IMR-90 (cell line): ENCODE data around the gene THEM5. TPM values are rescaled to one million over a fixed set of nuclear protein-coding genes. Genes with fewer than 3 reads are reported as not detected.

Source experiments
- ATAC-seq: fragments of 200-7000 bp; cut with Tn5 transposase; 2 replicates; pipeline ENCODE4 v1.9.1; 2020; ENCODE audit warnings: low read depth, mild to moderate bottlenecking, moderate library complexity
- BruUV-seq: library from RNA; stranded (reverse); fragments of 400-500 nt; replicated peaks from 2 replicates; lab custom pipeline; 2021; lab: Mats Ljungman, UMichigan
- CTCF ChIA-PET: fragments of 300-600 bp; formaldehyde crosslinking; extraction: SDS; loops from one replicate; lab custom pipeline; 2021; ENCODE audit warnings: antibody characterized with exemption; lab: Yijun Ruan, JAX
- POLR2A ChIA-PET: fragments of 300-600 bp; sonication (Branson Sonifier 250); formaldehyde crosslinking; loops from one replicate; lab custom pipeline; 2022; ENCODE audit warnings: antibody characterized with exemption; ENCODE audit not compliant: unreplicated experiment; lab: Charles Lee
- DNase-seq: peaks from one replicate; pipeline ENCODE4 v3.0.0; 2013
- H2AFZ ChIP-seq: replicated peaks from 2 replicates; pipeline ENCODE3; 2013; ENCODE audit warnings: low read length, mild to moderate bottlenecking; ENCODE audit not compliant: poor library complexity
- H2AK5ac ChIP-seq: 2 replicates; pipeline ENCODE4 v1.6.1; 2013; ENCODE audit warnings: low read depth, low read length, inconsistent platforms
- H2AK9ac ChIP-seq: replicated peaks from 2 replicates; pipeline ENCODE3; 2013; ENCODE audit warnings: mild to moderate bottlenecking, low read depth, low read length, moderate library complexity; ENCODE audit not compliant: poor library complexity
- H2BK120ac ChIP-seq: 2 replicates; pipeline ENCODE4 v1.6.1; 2013; ENCODE audit warnings: low read depth, low read length, inconsistent platforms
- H2BK15ac ChIP-seq: 3 replicates; pipeline ENCODE4 v1.6.1; 2013; ENCODE audit warnings: low read depth, low read length, inconsistent platforms
- H2BK20ac ChIP-seq: 2 replicates; pipeline ENCODE4 v1.6.1; 2013; ENCODE audit warnings: low read depth, mild to moderate bottlenecking, inconsistent platforms, low read length, moderate library complexity
- H2BK5ac ChIP-seq: 2 replicates; pipeline ENCODE4 v1.6.1; 2013; ENCODE audit warnings: mild to moderate bottlenecking, low read depth, low read length, inconsistent platforms; ENCODE audit not compliant: poor library complexity, severe bottlenecking
- H3K14ac ChIP-seq: replicated peaks from 2 replicates; pipeline ENCODE4 v1.6.1; 2013; ENCODE audit warnings: low read depth, low read length, inconsistent platforms
- H3K18ac ChIP-seq: 2 replicates; pipeline ENCODE4 v1.6.1; 2013; ENCODE audit warnings: low read depth, low read length, control low read depth
- H3K23ac ChIP-seq: 2 replicates; pipeline ENCODE4 v1.6.1; 2013; ENCODE audit warnings: low read depth, low read length, inconsistent platforms
- H3K27ac ChIP-seq: 2 replicates; pipeline ENCODE4 v1.5.1; 2013; ENCODE audit warnings: mild to moderate bottlenecking, control low read depth, low read length; ENCODE audit not compliant: insufficient read depth
- H3K27me3 ChIP-seq: 2 replicates; pipeline ENCODE4 v1.6.1; 2013; ENCODE audit warnings: low read length; ENCODE audit not compliant: control insufficient read depth, insufficient read depth
- H3K36me3 ChIP-seq: 2 replicates; pipeline ENCODE4 v1.6.1; 2013; ENCODE audit warnings: low read length, mixed read lengths; ENCODE audit not compliant: control insufficient read depth, insufficient read depth
- H3K4ac ChIP-seq: 2 replicates; pipeline ENCODE4 v1.6.1; 2013; ENCODE audit warnings: low read depth, low read length, inconsistent platforms
- H3K4me1 ChIP-seq: 2 replicates; pipeline ENCODE4 v1.6.1; 2013; ENCODE audit warnings: low read length, mixed read lengths; ENCODE audit not compliant: control insufficient read depth, insufficient read depth
- H3K4me2 ChIP-seq: 2 replicates; pipeline ENCODE4 v1.6.1; 2013; ENCODE audit warnings: low read depth, mild to moderate bottlenecking, control low read depth, low read length, moderate library complexity
- H3K4me3 ChIP-seq: 2 replicates; pipeline ENCODE4 v1.5.1; 2013; ENCODE audit warnings: low read depth, mild to moderate bottlenecking, control low read depth, low read length, moderate library complexity; ENCODE audit not compliant: insufficient read depth
- H3K56ac ChIP-seq: 2 replicates; pipeline ENCODE4 v1.6.1; 2013; ENCODE audit warnings: low read length, inconsistent platforms; ENCODE audit not compliant: insufficient read depth; ENCODE audit errors: extremely low read depth
- H3K79me1 ChIP-seq, 2 experiments: 2 replicates each; pipeline ENCODE4 v1.6.1; 2013; ENCODE audit warnings: low read length in 2 of 2, inconsistent platforms in 1 of 2, low read depth in 1 of 2
- H3K9ac ChIP-seq: 2 replicates; pipeline ENCODE4 v1.6.1; 2013; ENCODE audit warnings: low read depth, low read length, control low read depth
- H3K9me1 ChIP-seq: 2 replicates; pipeline ENCODE4 v1.6.1; 2013; ENCODE audit warnings: low read length, inconsistent platforms; ENCODE audit not compliant: insufficient read depth
- H3K9me3 ChIP-seq: 2 replicates; pipeline ENCODE4 v1.6.1; 2013; ENCODE audit warnings: low read length; ENCODE audit not compliant: control insufficient read depth, insufficient read depth
- H4K20me1 ChIP-seq: 2 replicates; pipeline ENCODE4 v1.6.1; 2013; ENCODE audit warnings: low read length, inconsistent platforms; ENCODE audit not compliant: insufficient read depth
- H4K5ac ChIP-seq: 2 replicates; pipeline ENCODE4 v1.6.1; 2013; ENCODE audit warnings: mild to moderate bottlenecking, low read depth, low read length, control low read depth
- H4K8ac ChIP-seq, 2 experiments: 2 replicates each; pipeline ENCODE4 v1.6.1; 2013; ENCODE audit warnings: low read depth in 2 of 2, low read length in 2 of 2, control low read depth in 1 of 2, inconsistent platforms in 1 of 2
- H4K91ac ChIP-seq: 2 replicates; pipeline ENCODE4 v1.6.1; 2013; ENCODE audit warnings: low read depth, low read length, inconsistent platforms; ENCODE audit not compliant: insufficient read depth
- BHLHE40 ChIP-seq: fragments of 150-350 bp; IDR thresholded peaks from 2 replicates; pipeline ENCODE4 v1.6.1; 2016; ENCODE audit warnings: mild to moderate bottlenecking, low read depth, low read length
- CEBPB ChIP-seq: IDR thresholded peaks from 2 replicates; pipeline ENCODE4 v1.6.1; 2012; ENCODE audit warnings: low read depth, low read length, improper control_type of control experiment
- CHD1 ChIP-seq: IDR thresholded peaks from 2 replicates; pipeline ENCODE4 v1.6.1; 2012; ENCODE audit warnings: low read depth, low read length, improper control_type of control experiment
- CTCF ChIP-seq: conservative IDR thresholded peaks from 2 replicates; pipeline ENCODE4 v1.5.1; 2012; ENCODE audit warnings: mild to moderate bottlenecking, low read depth, low read length, improper control_type of control experiment
- MAZ ChIP-seq: IDR thresholded peaks from 2 replicates; pipeline ENCODE4 v1.6.1; 2012; ENCODE audit warnings: low read depth, mild to moderate bottlenecking, low read length, improper control_type of control experiment, moderate library complexity, borderline replicate concordance
- NFE2L2 ChIP-seq: fragments of 150-350 bp; IDR thresholded peaks from 2 replicates; pipeline ENCODE4 v1.6.1; 2016; ENCODE audit warnings: low read depth, mild to moderate bottlenecking, low read length
- POLR2A ChIP-seq: IDR thresholded peaks from 2 replicates; pipeline ENCODE4 v1.6.1; 2012; ENCODE audit warnings: mild to moderate bottlenecking, low read depth, low read length
- RAD21 ChIP-seq: IDR thresholded peaks from 2 replicates; pipeline ENCODE4 v1.6.1; 2012; ENCODE audit warnings: low read length, improper control_type of control experiment
- RCOR1 ChIP-seq: IDR thresholded peaks from 2 replicates; pipeline ENCODE4 v1.6.1; 2012; ENCODE audit warnings: mild to moderate bottlenecking, low read length, improper control_type of control experiment; ENCODE audit not compliant: insufficient replicate concordance
- RFX5 ChIP-seq: IDR thresholded peaks from 2 replicates; pipeline ENCODE4 v1.8.0; 2012; ENCODE audit warnings: low read depth, mild to moderate bottlenecking, low read length, moderate library complexity
- SMC3 ChIP-seq: fragments of 150-350 bp; IDR thresholded peaks from 2 replicates; pipeline ENCODE4 v1.6.1; 2016; ENCODE audit warnings: low read depth, mild to moderate bottlenecking, antibody characterized with exemption, low read length, moderate library complexity
- USF2 ChIP-seq: fragments of 150-350 bp; IDR thresholded peaks from 2 replicates; pipeline ENCODE4 v1.6.1; 2017; ENCODE audit warnings: mild to moderate bottlenecking, antibody characterized with exemption, low read length, low read depth
- WGBS, 2 experiments: methylation state at CpG; one replicate each; pipeline versions ENCODE4 v1.1.5 to v1.1.7; 2013; ENCODE audit warnings: missing lambda C conversion rate in 2 of 2; ENCODE audit not compliant: insufficient read length in 1 of 2; ENCODE audit errors: extremely low coverage in 2 of 2; 5-methylcytosine and 5-hydroxymethylcytosine counted together
- dilution Hi-C: fragments of 300-500 bp; cut with HindIII; formaldehyde crosslinking; loops from one replicate; pipeline ENCODE4 v1.14.3; 2018; ENCODE audit warnings: low sequenced_read_pairs; ENCODE audit not compliant: unreplicated experiment
- in situ Hi-C: fragments of 300-500 bp; cut with MboI; formaldehyde crosslinking; loops from 3 replicates; pipeline ENCODE4 v1.14.3; 2019; ENCODE audit warnings: low sequenced_read_pairs, inconsistent platforms, mixed read lengths
- intact Hi-C: fragments of 100-400 bp; cut with micrococcal nuclease; formaldehyde crosslinking; loops from 2 replicates; pipeline ENCODE4 v1.10.0; 2022
- polyA plus RNA-seq, 3 experiments: library from polyadenylated mRNA; depleted of rRNA; stranded (reverse); fragments of >200 nt; gene quantifications; 2 replicates each; pipeline ENCODE4 v1.2.3, GENCODE V29; 2012; ENCODE audit warnings: low replicate concordance in 1 of 3
- total RNA-seq: library from RNA; depleted of rRNA; stranded (reverse); fragments of >200 nt; gene quantifications from 2 replicates; pipeline ENCODE4 v1.2.3, GENCODE V29; 2012

The THEM5 gene
- total and polyA plus RNA-seq, 2 of the 4 experiments (the other 2 are of a cell fraction): not detected

DNA sequence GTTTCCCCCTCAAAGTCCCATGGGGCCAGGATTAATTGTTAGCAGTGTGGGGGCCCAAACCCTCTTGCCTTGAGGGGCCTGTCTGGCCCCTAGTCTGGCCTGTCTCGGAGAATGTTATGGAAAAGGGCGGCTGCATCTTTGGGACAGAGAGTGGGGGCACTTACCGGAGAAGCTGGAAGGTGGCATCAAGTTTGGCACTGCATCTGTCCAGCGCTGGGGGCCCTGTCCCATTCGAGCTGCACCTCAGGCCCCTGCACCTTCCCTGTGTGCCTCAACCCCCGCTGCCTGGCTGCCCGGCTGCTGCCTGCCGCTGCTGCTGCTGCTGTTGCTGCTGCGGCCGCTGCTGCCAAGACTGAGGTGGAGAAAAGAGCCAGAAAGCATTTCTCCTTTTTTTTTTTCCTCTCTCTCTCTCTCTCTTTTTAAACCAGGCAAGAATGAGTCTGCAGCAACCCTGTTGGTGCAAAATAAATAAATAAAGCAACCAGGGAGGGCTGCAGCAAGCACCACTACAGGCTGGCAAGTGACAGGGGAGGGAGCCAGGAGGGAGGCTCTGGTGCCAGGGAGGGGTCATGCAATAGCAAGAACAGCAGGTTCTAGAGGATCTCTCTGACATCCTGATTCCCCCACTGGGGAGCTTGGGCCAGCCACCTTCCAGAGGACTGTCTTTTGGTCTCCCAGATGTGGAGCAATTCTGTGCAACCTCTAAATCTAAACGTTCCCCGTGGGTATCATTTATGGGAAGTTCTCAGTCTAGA, 48.3 kb downstream of the THEM5 start, which contains the start of gene LINGO4:
TSS of gene LINGO4 (minus strand) at position 354 of the 755 bp plus-strand sequence. CDS start 2,715 bp downstream, outside the sequence.
- Histone ChIP-seq H3K36me3 (no peaks in the 10 kb centered on the region), H4K8ac (no peak within 1 kb of the TSS), H3K4me1 (no peaks in the 10 kb centered on the region), H3K14ac (no peak within 1 kb of the TSS), H2BK20ac (no peak within 1 kb of the TSS), H4K5ac (no peak within 1 kb of the TSS), H2AK5ac (no peak within 1 kb of the TSS), H3K27ac (no peak within 1 kb of the TSS), H3K9me1 (no peaks in the 10 kb centered on the region; the same call in 1 of the 2 replicates), H2BK5ac (no peak within 1 kb of the TSS), H2AFZ (no peak within 1 kb of the TSS), H3K4me2 (no peak within 1 kb of the TSS), H4K91ac (no peak within 1 kb of the TSS), H3K9ac (no peak within 1 kb of the TSS), H2BK120ac (no peak within 1 kb of the TSS), H3K9me3 (no peaks in the 10 kb centered on the region), H2AK9ac (no peak within 1 kb of the TSS), H3K23ac (no peak within 1 kb of the TSS), H4K20me1 (no peaks in the 10 kb centered on the region), H3K18ac (no peak within 1 kb of the TSS), H3K27me3 (peaks cover 81% of the 10 kb centered on the region), H2BK15ac (no peak within 1 kb of the TSS), H3K4me3 (no peak within 1 kb of the TSS), H3K79me1 (no peaks in the 10 kb centered on the region), H3K4ac (no peak within 1 kb of the TSS), H3K56ac (no peak within 1 kb of the TSS)
- in situ Hi-C loops (no loop called here), intact Hi-C loops (no loop called here), dilution Hi-C loops (no loop called here)
- TF ChIP-seq RAD21: no peak
- no peak for TF ChIP-seq BHLHE40
- TF ChIP-seq RFX5: no peak
- no peak for TF ChIP-seq CHD1
- no peak for TF ChIP-seq SMC3
- TF ChIP-seq RCOR1: no peak
- TF ChIP-seq NFE2L2: no peak
- TF ChIP-seq MAZ: no peak
- TF ChIP-seq CTCF: no peak
- no peak for TF ChIP-seq POLR2A
- TF ChIP-seq USF2: no peak
- TF ChIP-seq CEBPB: no peak
- ChIA-PET CTCF (no interaction called here), POLR2A (no interaction called here)
- no TSS peak for BruUV-seq
- ATAC-seq (no peak), DNase-seq (no peak)
- 41% methylated on average over 7 of the region's 12 CpGs; no CpG with 5 or more reads in 1 of the 2 experiments for WGBS, 2 experiments
